Gastrocnemius medialis (tissue), 4 donors: ENCODE data around the gene CCDC141.

ENCODE experiments used
- POLR2A ChIP-seq, 2 donors: fragments of 450-650 bp; IDR thresholded peaks; one replicate each; pipeline ENCODE4 v1.6.1; 2017; ENCODE audit warnings: antibody characterized with exemption in 2 of 2, mild to moderate bottlenecking in 2 of 2, moderate library complexity in 2 of 2
- TF ChIP-seq, protein P1 (sequence below), 5 experiments: fragments of 450-650 bp in 3 of 5; fragments of 200-600 bp in 2 of 5; sonication (generic) in 2 of 5; IDR thresholded peaks in 4 of 5; conservative IDR thresholded peaks in 1 of 5; 1 replicate in 4 of 5; 2 replicates in 1 of 5; pipeline ENCODE4 v1.5.1; 2016 to 2019; ENCODE audit warnings: antibody characterized with exemption in 5 of 5, mild to moderate bottlenecking in 3 of 5, moderate library complexity in 3 of 5

DNA sequence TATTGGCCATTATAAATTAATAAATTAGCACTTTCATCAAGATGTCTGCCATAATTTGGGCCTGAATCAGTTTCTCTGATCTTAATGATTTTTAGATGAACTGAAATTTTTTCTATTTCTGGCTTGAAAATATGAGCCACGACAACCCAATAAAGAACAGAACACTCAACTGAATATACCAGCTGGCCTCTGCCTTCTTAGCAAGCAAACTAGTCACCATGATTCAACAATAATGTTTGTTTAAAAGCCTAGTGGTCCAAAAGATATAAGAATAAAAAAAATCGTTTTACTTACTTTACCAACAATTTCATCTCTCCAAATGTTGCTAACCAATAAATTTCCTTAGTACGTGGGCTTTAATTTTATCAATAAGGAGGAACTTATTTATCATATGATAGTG lies 176.0 kb downstream of the CCDC141 start:
- TF ChIP-seq, protein P1, sequence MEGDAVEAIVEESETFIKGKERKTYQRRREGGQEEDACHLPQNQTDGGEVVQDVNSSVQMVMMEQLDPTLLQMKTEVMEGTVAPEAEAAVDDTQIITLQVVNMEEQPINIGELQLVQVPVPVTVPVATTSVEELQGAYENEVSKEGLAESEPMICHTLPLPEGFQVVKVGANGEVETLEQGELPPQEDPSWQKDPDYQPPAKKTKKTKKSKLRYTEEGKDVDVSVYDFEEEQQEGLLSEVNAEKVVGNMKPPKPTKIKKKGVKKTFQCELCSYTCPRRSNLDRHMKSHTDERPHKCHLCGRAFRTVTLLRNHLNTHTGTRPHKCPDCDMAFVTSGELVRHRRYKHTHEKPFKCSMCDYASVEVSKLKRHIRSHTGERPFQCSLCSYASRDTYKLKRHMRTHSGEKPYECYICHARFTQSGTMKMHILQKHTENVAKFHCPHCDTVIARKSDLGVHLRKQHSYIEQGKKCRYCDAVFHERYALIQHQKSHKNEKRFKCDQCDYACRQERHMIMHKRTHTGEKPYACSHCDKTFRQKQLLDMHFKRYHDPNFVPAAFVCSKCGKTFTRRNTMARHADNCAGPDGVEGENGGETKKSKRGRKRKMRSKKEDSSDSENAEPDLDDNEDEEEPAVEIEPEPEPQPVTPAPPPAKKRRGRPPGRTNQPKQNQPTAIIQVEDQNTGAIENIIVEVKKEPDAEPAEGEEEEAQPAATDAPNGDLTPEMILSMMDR (IDR thresholded peaks at IDR 0.05 in 4 of 5, conservative IDR thresholded peaks at IDR 0.05 in 1 of 5), result no peak
- no peak for TF ChIP-seq POLR2A (IDR thresholded peaks at IDR 0.05)
